K562 (cell line): ENCODE data around the gene FOXO4. TPM values are rescaled to one million over a fixed set of nuclear protein-coding genes. Genes with fewer than 3 reads are reported as not detected.

Experiments
- ATAC-seq: fragments of 200-7000 bp; cut with Tn5 transposase; 3 replicates; pipeline ENCODE4 v1.9.1; 2020; ENCODE audit warnings: moderate library complexity
- BruUV-seq: library from RNA; stranded (reverse); fragments of 400-500 nt; replicated peaks from 2 replicates; lab custom pipeline; 2021; lab: Mats Ljungman, UMichigan
- CTCF ChIA-PET: fragments of 300-600 bp; formaldehyde crosslinking; extraction: SDS; loops from one replicate; lab custom pipeline; 2021; ENCODE audit warnings: low intra/inter-chr PET ratio; lab: Yijun Ruan, JAX
- POLR2A ChIA-PET: fragments of 300-600, 350-650 bp; sonication (Branson Sonifier 250); formaldehyde crosslinking; extraction: SDS; loops from one replicate; lab custom pipeline; 2021; ENCODE audit warnings: antibody characterized with exemption, inconsistent platforms; lab: Yijun Ruan, JAX
- DNase-seq, 4 experiments: peaks; one replicate each; pipeline versions ENCODE4 v3.0.0 to v3.0.0-alpha.2; 2011 to 2018; ENCODE audit warnings: low spot score in 3 of 4, mixed read lengths in 3 of 4; ENCODE audit errors: extremely low read depth in 1 of 4
- FAIRE-seq: peaks from 2 replicates; lab custom pipeline; 2011; peaks lifted over from hg19 to GRCh38; lab: Jason Lieb, UNC
- H2AFZ ChIP-seq: 2 replicates; pipeline ENCODE4 v1.6.0; 2011; ENCODE audit warnings: low read depth, low read length, control low read depth, inconsistent platforms
- H3K27ac ChIP-seq: fragments of 200-600 bp; 3 replicates; pipeline ENCODE4 v1.8.0; 2011; ENCODE audit warnings: low read depth, mild to moderate bottlenecking, control low read depth, inconsistent platforms, low read length, moderate library complexity, mixed read lengths; ENCODE audit errors: extremely low read depth
- H3K27me3 ChIP-seq, 2 experiments: fragments of 300-600 bp in 1 of 2; 2 replicates in 1 of 2; 3 replicates in 1 of 2; pipeline versions ENCODE4 v1.6.0 to v1.8.0; 2011; ENCODE audit warnings: inconsistent platforms in 2 of 2, low read length in 2 of 2, mild to moderate bottlenecking in 1 of 2, mixed read lengths in 1 of 2, moderate library complexity in 1 of 2; ENCODE audit not compliant: control insufficient read depth in 2 of 2, insufficient read depth in 2 of 2
- H3K36me3 ChIP-seq: fragments of 300-600 bp; 3 replicates; pipeline ENCODE4 v1.8.0; 2011; ENCODE audit warnings: mild to moderate bottlenecking, low read length, inconsistent platforms; ENCODE audit not compliant: control insufficient read depth, insufficient read depth
- H3K4me1 ChIP-seq, 2 experiments: fragments of 200-600 bp in 1 of 2; replicated peaks in 1 of 2; 2 replicates in 1 of 2; 3 replicates in 1 of 2; pipeline versions ENCODE4 v1.5.1 to v1.8.0; 2011; ENCODE audit warnings: inconsistent platforms in 2 of 2, low read length in 2 of 2, mild to moderate bottlenecking in 1 of 2, mixed read lengths in 1 of 2, moderate library complexity in 1 of 2; ENCODE audit not compliant: control insufficient read depth in 2 of 2, insufficient read depth in 2 of 2
- H3K4me2 ChIP-seq: 2 replicates; pipeline ENCODE4 v1.6.1; 2011; ENCODE audit warnings: low read length, control low read depth, inconsistent platforms, mixed read lengths; ENCODE audit not compliant: insufficient read depth
- H3K4me3 ChIP-seq: fragments of 200-600 bp; sonication (generic), shearing (Covaris generic); 2 replicates; pipeline ENCODE4 v1.5.1; 2016; ENCODE audit warnings: control low read depth, inconsistent platforms
- H3K79me2 ChIP-seq: fragments of 200-600 bp; 3 replicates; pipeline ENCODE4 v1.8.0; 2011; ENCODE audit warnings: low read length, inconsistent platforms; ENCODE audit not compliant: control insufficient read depth, insufficient read depth
- H3K9ac ChIP-seq, 2 experiments: 2 replicates each; pipeline versions ENCODE4 v1.6.0 to v1.6.1; 2011; ENCODE audit warnings: low read depth in 2 of 2, low read length in 2 of 2, control low read depth in 1 of 2, inconsistent platforms in 1 of 2, mild to moderate bottlenecking in 1 of 2, mixed read lengths in 1 of 2; ENCODE audit not compliant: insufficient read depth in 1 of 2
- H3K9me1 ChIP-seq: one replicate; pipeline ENCODE4 v1.6.0; 2011; ENCODE audit warnings: inconsistent platforms, mild to moderate bottlenecking, low read length, moderate library complexity; ENCODE audit not compliant: control insufficient read depth, insufficient read depth
- H3K9me3 ChIP-seq: replicated peaks from 2 replicates; pipeline ENCODE4 v1.5.1; 2011; ENCODE audit warnings: low read depth, low read length, inconsistent platforms; ENCODE audit not compliant: control insufficient read depth, insufficient read depth
- H4K20me1 ChIP-seq: replicated peaks from 2 replicates; pipeline ENCODE4 v1.6.1; 2011; ENCODE audit warnings: low read length, inconsistent platforms, mixed read lengths; ENCODE audit not compliant: control insufficient read depth, insufficient read depth
- BDP1 ChIP-seq: IDR thresholded peaks from 3 replicates; pipeline ENCODE4 v1.6.1; 2011; ENCODE audit not compliant: insufficient read length, insufficient read depth
- CXXC5 ChIP-seq: fragments of 250-450 bp; sonication (Bioruptor Pico); IDR thresholded peaks from 2 replicates; pipeline ENCODE4 v1.8.0; 2022; ENCODE audit warnings: inconsistent platforms, mild to moderate bottlenecking, moderate library complexity
- FOXA1 ChIP-seq: fragments of 450-650 bp; IDR thresholded peaks from 2 replicates; pipeline ENCODE4 v1.6.1; 2016; ENCODE audit warnings: mild to moderate bottlenecking, borderline replicate concordance
- SMC3 ChIP-seq: conservative IDR thresholded peaks from 2 replicates; pipeline ENCODE4 v1.6.1; 2011; ENCODE audit warnings: low read depth, low read length, improper control_type of control experiment; ENCODE audit not compliant: insufficient read depth
- TAF7 ChIP-seq: fragments of 450-650 bp; IDR thresholded peaks from 2 replicates; pipeline ENCODE4 v1.6.1; 2016; ENCODE audit warnings: missing genetic modification characterization, missing compliant biosample characterization
- XRCC5 ChIP-seq: fragments of 200-400 bp; formaldehyde crosslinking; IDR thresholded peaks from 2 replicates; pipeline ENCODE4 v1.6.1; 2017; ENCODE audit warnings: low read depth, mild to moderate bottlenecking, low read length
- ZBTB8A ChIP-seq: fragments of 450-650 bp; IDR thresholded peaks from 2 replicates; pipeline ENCODE4 v1.6.1; 2018; ENCODE audit warnings: mild to moderate bottlenecking, moderate library complexity; ENCODE audit not compliant: partially characterized antibody
- ZNF143 ChIP-seq: sonication (generic); formaldehyde crosslinking; IDR thresholded peaks from 2 replicates; pipeline ENCODE4 v1.9.0; 2022; ENCODE audit warnings: mild to moderate bottlenecking, missing genetic modification reagents
- ZSCAN32 ChIP-seq: fragments of 450-650 bp; formaldehyde crosslinking; IDR thresholded peaks from 2 replicates; pipeline ENCODE4 v1.4.0; 2020; ENCODE audit warnings: mild to moderate bottlenecking, moderate library complexity
- WGBS: fragments of 100-300 bp; shearing (Covaris generic); methylation state at CpG from one replicate; pipeline ENCODE4 v1.1.6; 2016; ENCODE audit warnings: low coverage, mixed read lengths; ENCODE audit not compliant: insufficient coverage; ENCODE audit errors: missing lambda C conversion rate; 5-methylcytosine and 5-hydroxymethylcytosine counted together
- in situ Hi-C: fragments of 300-500 bp; cut with MboI; formaldehyde crosslinking; loops from 4 replicates; pipeline ENCODE4 v1.15.0; 2018; ENCODE audit warnings: inconsistent platforms, mixed read lengths
- intact Hi-C: fragments of 100-400 bp; cut with micrococcal nuclease; formaldehyde crosslinking; loops from 2 replicates; pipeline ENCODE4 v1.14.2; 2022
- polyA plus RNA-seq, 8 experiments: library from polyadenylated mRNA; depleted of rRNA in 4 of 8; stranded (reverse) in 5 of 8; unstranded in 3 of 8; fragments of >200 nt; fragmentation: Nextera tagmentation in 2 of 8; fragmentation: Illumina TruSeq in 1 of 8; extraction: Ambion mirVana in 2 of 8; extraction: Trizol in 1 of 8; gene quantifications; 2 replicates each; pipeline versions ENCODE4 v1.2.1 to v1.2.3, GENCODE V29; 2011 to 2014; ENCODE audit warnings: inconsistent platforms in 1 of 8, missing spikeins in 1 of 8
- total RNA-seq, 7 experiments: library from RNA; depleted of rRNA in 6 of 7; stranded (reverse); fragments of >200 nt in 6 of 7; fragmentation: Illumina TruSeq in 2 of 7; extraction: Trizol in 2 of 7; gene quantifications; 2 replicates each; pipeline versions ENCODE4 v1.2.1 to v1.2.3, GENCODE V29; 2011 to 2021; ENCODE audit warnings: low replicate concordance in 1 of 7
- TF ChIP-seq, protein P1 (sequence below): fragments of 250-450 bp; sonication (Bioruptor Pico); IDR thresholded peaks from 2 replicates; pipeline ENCODE4 v1.4.0; 2020; ENCODE audit warnings: mild to moderate bottlenecking, moderate library complexity
- TF ChIP-seq, protein P2 (sequence below): fragments of 450-650 bp; IDR thresholded peaks from 2 replicates; pipeline ENCODE4 v1.6.1; 2016; ENCODE audit warnings: low read depth, mild to moderate bottlenecking, moderate library complexity

FOXO4 gene
- total and polyA plus RNA-seq, 9 of the 15 experiments (the other 6 are each of a cell fraction or from before 2014, with no cell fraction given): 0.13 to 26.6 (median 8.5) TPM

DNA sequence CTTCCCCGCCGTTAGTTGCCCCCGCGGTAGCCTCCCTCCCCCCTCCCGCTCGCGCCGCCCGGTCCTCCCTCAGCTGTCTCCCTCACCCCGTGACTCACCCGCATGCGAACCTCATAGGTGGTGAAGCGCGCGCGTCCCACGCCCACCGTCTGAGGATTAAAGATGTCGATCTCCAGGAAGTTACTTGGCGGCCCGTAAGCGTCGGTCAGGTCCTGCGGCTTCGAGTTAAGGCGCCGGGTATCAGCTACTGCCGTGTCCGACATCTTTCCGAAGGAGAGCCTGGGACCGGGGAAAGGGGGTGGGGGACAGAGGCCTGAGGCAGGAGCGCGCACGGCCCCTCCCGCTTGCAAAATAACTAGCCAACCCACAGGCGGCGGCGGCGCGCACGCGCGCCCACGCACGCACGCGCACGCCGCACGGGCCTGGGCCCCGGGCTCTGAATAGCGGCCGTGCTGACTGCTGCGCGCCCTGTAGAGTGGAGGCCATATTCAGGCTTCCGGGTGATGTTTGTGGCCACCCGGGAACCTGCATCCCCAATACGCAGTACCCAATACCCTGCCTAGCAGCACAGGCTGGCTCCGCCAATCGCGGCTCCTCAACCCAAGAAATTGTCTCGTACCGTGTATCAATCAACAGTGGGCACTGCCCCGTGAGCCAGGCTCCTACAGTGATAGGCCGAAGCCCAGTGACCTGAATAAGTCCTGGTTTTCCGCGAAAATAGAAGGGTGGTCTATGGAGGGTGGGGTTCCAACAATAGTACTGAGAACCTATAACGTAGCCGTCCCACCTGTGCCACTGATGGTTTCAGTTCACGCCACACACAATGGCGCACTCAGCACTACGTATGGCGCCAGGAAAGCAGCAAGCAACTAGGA, 27.4 kb upstream of the FOXO4 start, which contains the start of gene SNX12 (continued):
- TF ChIP-seq, protein P1, sequence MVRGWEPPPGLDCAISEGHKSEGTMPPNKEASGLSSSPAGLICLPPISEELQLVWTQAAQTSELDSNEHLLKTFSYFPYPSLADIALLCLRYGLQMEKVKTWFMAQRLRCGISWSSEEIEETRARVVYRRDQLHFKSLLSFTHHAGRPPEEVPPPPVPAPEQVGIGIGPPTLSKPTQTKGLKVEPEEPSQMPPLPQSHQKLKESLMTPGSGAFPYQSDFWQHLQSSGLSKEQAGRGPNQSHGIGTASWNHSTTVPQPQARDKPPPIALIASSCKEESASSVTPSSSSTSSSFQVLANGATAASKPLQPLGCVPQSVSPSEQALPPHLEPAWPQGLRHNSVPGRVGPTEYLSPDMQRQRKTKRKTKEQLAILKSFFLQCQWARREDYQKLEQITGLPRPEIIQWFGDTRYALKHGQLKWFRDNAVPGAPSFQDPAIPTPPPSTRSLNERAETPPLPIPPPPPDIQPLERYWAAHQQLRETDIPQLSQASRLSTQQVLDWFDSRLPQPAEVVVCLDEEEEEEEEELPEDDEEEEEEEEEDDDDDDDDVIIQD: no peak
- TF ChIP-seq XRCC5: peak; percentile 98
- TF ChIP-seq CXXC5 (CRISPR knock-in tag): peak; percentile 98
- TF ChIP-seq FOXA1: no peak
- TF ChIP-seq ZNF143 (CRISPR knock-in tag): no peak
- TF ChIP-seq BDP1: no peak
- no peak for TF ChIP-seq TAF7 (tag)
- no peak for TF ChIP-seq SMC3

DNA sequence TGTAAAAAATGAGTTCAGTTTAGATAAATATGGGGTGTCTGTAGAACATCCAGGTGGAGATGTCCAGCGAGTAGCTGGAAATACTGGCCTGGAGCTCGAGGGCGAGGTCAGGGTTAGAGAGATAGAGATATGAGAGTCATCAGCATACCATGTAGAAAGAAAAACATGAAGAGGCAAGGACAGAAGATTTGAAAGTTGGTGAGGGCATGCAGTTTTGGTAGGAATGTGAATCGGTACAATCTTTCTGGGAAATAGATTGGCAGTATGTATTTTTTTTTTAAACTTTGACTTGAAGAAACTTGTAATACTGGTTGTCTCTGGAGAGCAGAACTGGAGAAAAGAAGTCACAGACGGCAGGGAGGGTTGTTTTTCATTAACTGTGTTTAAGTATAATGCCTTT, 25.1 kb upstream of the FOXO4 start:
- H3K27me3 ChIP-seq: no peaks in the 10 kb centered on the region
- ChIA-PET CTCF (interaction anchor here (0.6 kb wide), 1 partner anchor 29 kb away, joined by 3 read pairs; no protein-coding TSS in a partner anchor), POLR2A (no interaction called here)
- H3K4me3 ChIP-seq: no peak overlapping the region
- H3K4me2 ChIP-seq: no peak overlapping the region; the same call in 1 of the 2 replicates
- peaks cover 20% of the 10 kb centered on the region for H3K79me2 ChIP-seq
- peaks cover 0 to 11% of the 10 kb centered on the region in 2 experiments; a peak in 2 of 5 replicates for H3K4me1 ChIP-seq
- no peaks in the 10 kb centered on the region for H3K9me1 ChIP-seq
- peak overlapping the region; percentile 63; the same call in 1 of the 2 replicates for H2AFZ ChIP-seq
- H4K20me1 ChIP-seq: no peaks in the 10 kb centered on the region; the same call in 1 of the 2 replicates
- intact Hi-C loops: no loop called here
- no peak for DNase-seq
- 5% methylated on average over 5 of the region's 5 CpGs for WGBS
- FAIRE-seq: no peak
- H3K36me3 ChIP-seq: peaks cover 5% of the 10 kb centered on the region; the same call in 2 of the 3 replicates
- H3K9me3 ChIP-seq: no peaks in the 10 kb centered on the region
- no peak overlapping the region for H3K27ac ChIP-seq
- no peak for ATAC-seq
- BruUV-seq: no TSS peak
- no peak overlapping the region for H3K9ac ChIP-seq
- in situ Hi-C loops: no loop called here
- TF ChIP-seq ZSCAN32 (CRISPR knock-in tag) (no peak), ZBTB8A (no peak)
- TF ChIP-seq, protein P2, sequence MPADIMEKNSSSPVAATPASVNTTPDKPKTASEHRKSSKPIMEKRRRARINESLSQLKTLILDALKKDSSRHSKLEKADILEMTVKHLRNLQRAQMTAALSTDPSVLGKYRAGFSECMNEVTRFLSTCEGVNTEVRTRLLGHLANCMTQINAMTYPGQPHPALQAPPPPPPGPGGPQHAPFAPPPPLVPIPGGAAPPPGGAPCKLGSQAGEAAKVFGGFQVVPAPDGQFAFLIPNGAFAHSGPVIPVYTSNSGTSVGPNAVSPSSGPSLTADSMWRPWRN: no peak
